Measurements from ENCODE around the gene SMAD7.
A peak's percentile ranks its signal among the peaks of the same experiment; 100 is the strongest.

SMAD7 gene

DNA sequence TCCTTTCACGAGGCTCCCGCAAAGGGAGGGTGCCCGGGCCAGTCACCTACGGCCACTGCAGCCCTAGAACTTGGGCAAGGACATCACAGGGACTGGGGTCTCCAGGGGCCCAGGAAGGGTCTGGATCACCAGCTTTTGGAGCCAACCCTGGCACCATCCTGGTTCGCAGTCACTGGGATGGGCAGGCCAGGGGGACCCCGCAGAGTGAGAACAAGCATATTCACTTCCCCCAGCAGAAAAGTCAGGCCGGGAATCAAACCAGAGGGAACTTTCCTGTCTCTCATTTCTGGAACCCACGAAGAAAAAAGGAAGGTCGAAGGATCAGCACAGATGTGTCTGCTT is 15.4 kb downstream of the SMAD7 start:
- no peaks in the 10 kb centered on the region for H3K27me3 Mint-ChIP-seq
- H3K4me3 Mint-ChIP-seq: no peak overlapping the region
- peaks cover 3% of the 10 kb centered on the region for H3K36me3 Mint-ChIP-seq
- H3K4me1 Mint-ChIP-seq (ENCODE audit: low read depth): peaks cover 86% of the 10 kb centered on the region
- peak overlapping the region; percentile 89 for H3K27ac Mint-ChIP-seq
- H3K9me3 Mint-ChIP-seq (ENCODE audit: low read depth): no peaks in the 10 kb centered on the region

- Mint-ChIP-seq H3K27ac (peak overlapping the region; percentile 89), H3K9me3 (ENCODE audit: low read depth) (no peaks in the 10 kb centered on the region), H3K27me3 (no peaks in the 10 kb centered on the region), H3K36me3 (peaks cover 3% of the 10 kb centered on the region), H3K4me1 (ENCODE audit: low read depth) (peaks cover 86% of the 10 kb centered on the region), H3K4me3 (peak overlapping the region; percentile 33)
These were observed 15.9 kb downstream of the SMAD7 start for GRCh38 chr18:48934723-48935432.

DNA sequence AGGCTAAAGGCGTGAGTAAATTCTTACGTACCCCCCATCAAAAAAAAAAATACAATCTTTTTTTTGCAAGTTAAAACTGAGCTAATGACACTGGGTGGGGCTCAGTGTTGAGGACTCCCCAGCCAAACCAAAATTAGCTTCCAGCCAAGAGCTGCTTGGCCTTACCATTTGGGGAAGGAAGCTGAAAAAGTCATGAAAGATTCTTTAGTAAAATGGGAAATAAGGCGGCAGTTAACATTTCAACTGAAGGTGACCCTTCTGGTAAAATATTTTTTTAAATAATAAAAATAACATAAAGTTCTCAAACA is 16.4 kb downstream of the SMAD7 start:
- H3K36me3 Mint-ChIP-seq: peaks cover 3% of the 10 kb centered on the region
- H3K27ac Mint-ChIP-seq: peak overlapping the region; percentile 75
- no peaks in the 10 kb centered on the region for H3K9me3 Mint-ChIP-seq (ENCODE audit: low read depth)
- H3K27me3 Mint-ChIP-seq: no peaks in the 10 kb centered on the region
- peaks cover 85% of the 10 kb centered on the region for H3K4me1 Mint-ChIP-seq (ENCODE audit: low read depth)
- peak overlapping the region; percentile 27 for H3K4me3 Mint-ChIP-seq

- Mint-ChIP-seq H3K4me3 (peak overlapping the region; percentile 27), H3K9me3 (ENCODE audit: low read depth) (no peaks in the 10 kb centered on the region), H3K27ac (peak overlapping the region; percentile 17), H3K36me3 (peaks cover 3% of the 10 kb centered on the region), H3K27me3 (no peaks in the 10 kb centered on the region), H3K4me1 (ENCODE audit: low read depth) (peaks cover 87% of the 10 kb centered on the region)
These were observed 17.0 kb downstream of the SMAD7 start for GRCh38 chr18:48933578-48934414.

DNA sequence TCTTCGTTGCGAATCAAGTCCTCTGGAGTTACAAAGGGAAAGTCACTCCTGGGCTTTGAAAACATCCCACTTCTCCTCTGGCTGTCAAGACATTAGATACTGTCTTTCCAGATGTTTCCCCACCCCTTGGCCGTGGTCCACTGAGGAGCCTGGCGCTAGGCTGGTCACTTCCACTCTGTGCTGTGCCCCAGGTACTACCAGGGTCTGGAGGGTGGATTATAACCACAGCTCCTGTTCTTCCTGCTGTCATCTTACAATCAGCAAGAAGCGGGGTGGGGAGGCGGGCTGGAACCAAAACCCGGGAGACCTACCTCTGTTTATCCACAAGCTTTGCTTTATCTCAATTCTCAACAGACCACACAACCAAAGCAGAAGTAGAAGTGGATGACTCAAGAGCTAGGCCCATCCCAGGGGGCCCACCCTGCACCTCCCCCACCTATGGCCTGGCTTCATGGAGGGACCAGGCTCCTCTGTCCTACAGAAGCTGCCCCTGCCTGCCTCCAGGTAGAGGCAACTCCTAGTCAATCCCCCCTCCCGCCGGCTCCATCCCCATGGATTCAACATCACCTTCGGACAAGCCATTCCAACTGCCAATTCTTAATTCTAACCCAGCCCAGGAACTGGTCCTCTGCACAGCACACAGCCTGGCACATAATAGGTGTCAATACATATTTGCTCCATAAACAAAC is 17.8 kb downstream of the SMAD7 start:
- H3K9me3 Mint-ChIP-seq (ENCODE audit: low read depth): no peaks in the 10 kb centered on the region
- no peaks in the 10 kb centered on the region for H3K27me3 Mint-ChIP-seq
- H3K4me3 Mint-ChIP-seq: no peak overlapping the region
- peaks cover 87% of the 10 kb centered on the region for H3K4me1 Mint-ChIP-seq (ENCODE audit: low read depth)
- no peak overlapping the region for H3K27ac Mint-ChIP-seq
- H3K36me3 Mint-ChIP-seq: peaks cover 3% of the 10 kb centered on the region

- Mint-ChIP-seq H3K4me3 (peak overlapping the region; percentile 57), H3K9me3 (ENCODE audit: low read depth) (no peaks in the 10 kb centered on the region), H3K4me1 (ENCODE audit: low read depth) (peaks cover 88% of the 10 kb centered on the region), H3K27me3 (no peaks in the 10 kb centered on the region), H3K36me3 (peaks cover 3% of the 10 kb centered on the region), H3K27ac (peak overlapping the region; percentile 66)
These were observed 18.3 kb downstream of the SMAD7 start for GRCh38 chr18:48932462-48932818.

DNA sequence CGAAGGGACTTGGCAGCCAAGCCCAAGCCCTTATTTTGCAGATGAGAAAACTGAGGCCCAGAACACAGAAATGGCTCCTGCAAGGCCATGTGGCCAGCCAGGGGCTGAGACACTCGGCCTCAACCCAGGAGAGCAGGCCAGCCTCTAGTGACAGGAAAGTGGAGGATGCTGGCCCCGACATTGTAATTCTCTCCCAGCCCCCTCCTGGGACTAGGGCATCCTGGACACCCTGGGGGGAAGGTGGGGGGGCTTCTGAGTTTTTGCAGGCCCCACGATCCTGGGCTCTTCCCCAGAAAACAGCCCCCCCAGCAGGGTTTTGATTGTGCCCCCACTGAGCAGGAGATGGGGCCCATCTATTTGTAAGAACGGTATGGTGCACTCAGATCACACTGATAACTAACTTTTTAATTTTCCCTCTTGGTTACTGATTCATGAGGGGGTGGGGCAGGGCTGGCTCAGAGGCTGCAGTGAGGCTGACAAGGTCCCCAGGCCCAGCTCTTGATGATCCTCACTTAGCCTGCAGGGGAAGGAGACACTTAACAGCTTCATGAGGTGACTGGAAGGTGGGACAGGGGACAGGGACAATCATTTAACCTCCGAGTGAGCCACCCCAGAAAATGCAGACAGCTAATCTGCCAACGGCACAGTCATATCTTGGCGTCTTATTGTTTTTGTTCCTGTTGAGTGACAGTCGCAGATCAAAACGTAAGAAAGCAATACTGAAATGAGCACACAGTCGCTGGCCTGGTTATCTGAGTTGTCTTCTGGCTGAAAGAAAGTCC is 18.9 kb downstream of the SMAD7 start:
- H3K36me3 Mint-ChIP-seq: peaks cover 5% of the 10 kb centered on the region
- H3K27me3 Mint-ChIP-seq: no peaks in the 10 kb centered on the region
- H3K4me3 Mint-ChIP-seq: peak overlapping the region; percentile 57
- H3K4me1 Mint-ChIP-seq (ENCODE audit: low read depth): peaks cover 87% of the 10 kb centered on the region
- peak overlapping the region; percentile 66 for H3K27ac Mint-ChIP-seq
- no peaks in the 10 kb centered on the region for H3K9me3 Mint-ChIP-seq (ENCODE audit: low read depth)

GRCh38 chr18:48930926-48931325 is 19.8 kb downstream of the SMAD7 start:
- no peak overlapping the region for H3K27ac Mint-ChIP-seq
- peaks cover 6% of the 10 kb centered on the region for H3K36me3 Mint-ChIP-seq
- H3K4me1 Mint-ChIP-seq (ENCODE audit: low read depth): peaks cover 88% of the 10 kb centered on the region
- H3K9me3 Mint-ChIP-seq (ENCODE audit: low read depth): no peaks in the 10 kb centered on the region
- H3K4me3 Mint-ChIP-seq: no peak overlapping the region
- H3K27me3 Mint-ChIP-seq: no peaks in the 10 kb centered on the region

GRCh38 chr18:48929941-48930713 is 20.6 kb downstream of the SMAD7 start:
- H3K4me3 Mint-ChIP-seq: no peak overlapping the region
- H3K27me3 Mint-ChIP-seq: no peaks in the 10 kb centered on the region
- H3K27ac Mint-ChIP-seq: no peak overlapping the region
- H3K36me3 Mint-ChIP-seq: peaks cover 6% of the 10 kb centered on the region
- no peaks in the 10 kb centered on the region for H3K9me3 Mint-ChIP-seq (ENCODE audit: low read depth)
- H3K4me1 Mint-ChIP-seq (ENCODE audit: low read depth): peaks cover 85% of the 10 kb centered on the region

DNA sequence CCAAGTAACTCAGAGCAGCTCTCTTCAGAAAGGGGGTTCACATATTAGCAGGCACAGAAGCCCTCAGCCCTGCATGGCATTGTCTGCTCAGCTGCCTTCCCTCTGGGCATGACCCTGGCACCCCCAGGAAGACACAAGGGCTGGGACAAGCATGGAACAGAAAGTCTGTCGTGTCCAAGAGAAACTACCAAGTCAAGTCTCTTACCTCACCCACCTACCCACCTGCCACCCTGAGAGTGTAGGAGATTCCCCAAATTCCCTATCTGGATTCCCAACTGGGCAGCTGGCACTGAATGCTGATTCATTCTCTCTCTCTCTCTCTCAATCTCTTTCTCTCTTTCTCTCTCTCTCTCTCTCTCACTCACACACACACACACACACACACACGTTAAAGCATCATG is 21.6 kb downstream of the SMAD7 start:
- no peaks in the 10 kb centered on the region for H3K27me3 Mint-ChIP-seq
- peaks cover 85% of the 10 kb centered on the region for H3K4me1 Mint-ChIP-seq (ENCODE audit: low read depth)
- peaks cover 10% of the 10 kb centered on the region for H3K36me3 Mint-ChIP-seq
- peak overlapping the region; percentile 62 for H3K4me3 Mint-ChIP-seq
- peak overlapping the region; percentile 58 for H3K27ac Mint-ChIP-seq
- no peaks in the 10 kb centered on the region for H3K9me3 Mint-ChIP-seq (ENCODE audit: low read depth)

GRCh38 chr18:48928787-48929186 is 22.0 kb downstream of the SMAD7 start:
- peak overlapping the region; percentile 62 for H3K4me3 Mint-ChIP-seq
- H3K4me1 Mint-ChIP-seq (ENCODE audit: low read depth): peaks cover 84% of the 10 kb centered on the region
- H3K27ac Mint-ChIP-seq: peak overlapping the region; percentile 58
- no peaks in the 10 kb centered on the region for H3K9me3 Mint-ChIP-seq (ENCODE audit: low read depth)
- peaks cover 10% of the 10 kb centered on the region for H3K36me3 Mint-ChIP-seq
- H3K27me3 Mint-ChIP-seq: no peaks in the 10 kb centered on the region

- H3K9me3 Mint-ChIP-seq (ENCODE audit: low read depth): no peaks in the 10 kb centered on the region
- no peak overlapping the region for H3K27ac Mint-ChIP-seq
- peaks cover 10% of the 10 kb centered on the region for H3K36me3 Mint-ChIP-seq
- H3K4me3 Mint-ChIP-seq: no peak overlapping the region
- no peaks in the 10 kb centered on the region for H3K27me3 Mint-ChIP-seq
- peaks cover 86% of the 10 kb centered on the region for H3K4me1 Mint-ChIP-seq (ENCODE audit: low read depth)
These were observed 23.3 kb downstream of the SMAD7 start for GRCh38 chr18:48927286-48928080.

DNA sequence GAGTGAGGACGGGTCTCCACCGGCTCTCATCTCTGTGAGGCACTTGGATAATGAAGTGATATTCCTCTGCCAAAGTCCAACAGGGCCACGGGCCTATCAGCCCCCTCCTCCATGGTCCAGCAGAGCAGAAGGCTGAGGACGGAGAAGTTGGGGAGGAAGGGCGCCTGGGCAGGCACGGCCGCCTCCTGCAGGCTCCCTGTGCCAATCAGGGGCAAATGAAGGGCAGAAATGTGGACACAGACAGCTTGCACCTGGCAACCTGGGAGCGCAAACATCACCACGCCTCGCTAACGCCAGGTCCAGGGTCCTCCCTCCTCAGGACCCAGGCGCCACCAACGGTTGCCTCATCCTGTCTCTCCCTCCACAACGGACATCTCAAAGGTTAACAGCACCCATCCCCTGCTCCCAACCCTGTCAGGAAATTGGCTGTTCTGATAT is 24.3 kb downstream of the SMAD7 start:
- Mint-ChIP-seq H3K9me3 (ENCODE audit: low read depth) (no peaks in the 10 kb centered on the region), H3K4me1 (ENCODE audit: low read depth) (peaks cover 79% of the 10 kb centered on the region), H3K27me3 (no peaks in the 10 kb centered on the region), H3K27ac (peak overlapping the region; percentile 5), H3K4me3 (no peak overlapping the region), H3K36me3 (peaks cover 10% of the 10 kb centered on the region)

DNA sequence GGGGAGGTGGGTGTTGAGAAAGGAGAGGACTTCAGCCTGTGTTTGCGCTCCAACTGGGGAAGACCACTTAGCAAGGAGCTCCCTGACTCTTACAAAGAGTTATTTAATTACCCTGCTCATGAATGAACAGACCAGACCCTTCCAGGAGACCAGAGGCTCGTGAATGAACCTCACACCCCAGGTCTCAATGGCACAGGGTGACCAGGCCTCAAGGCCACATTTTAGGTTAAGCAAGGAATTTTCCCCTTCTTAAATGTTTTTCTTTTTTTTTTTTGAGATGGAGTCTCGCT is 25.3 kb downstream of the SMAD7 start:
- Mint-ChIP-seq H3K27ac (peak overlapping the region; percentile 85), H3K9me3 (ENCODE audit: low read depth) (no peaks in the 10 kb centered on the region), H3K36me3 (peaks cover 6% of the 10 kb centered on the region), H3K4me3 (peak overlapping the region; percentile 35), H3K27me3 (no peaks in the 10 kb centered on the region), H3K4me1 (ENCODE audit: low read depth) (peaks cover 70% of the 10 kb centered on the region)
